T follicular helper cell (primary cell): Measurements from ENCODE around the gene STXBP1.

Source experiments
- DNase-seq: peaks from one replicate; pipeline ENCODE4 v3.0.0-alpha.2; 2020; ENCODE audit warnings: low read depth

The STXBP1 gene

GRCh38 chr9:127735530-127736185, 123.6 kb downstream of the STXBP1 start:
- no peak for DNase-seq

DNA sequence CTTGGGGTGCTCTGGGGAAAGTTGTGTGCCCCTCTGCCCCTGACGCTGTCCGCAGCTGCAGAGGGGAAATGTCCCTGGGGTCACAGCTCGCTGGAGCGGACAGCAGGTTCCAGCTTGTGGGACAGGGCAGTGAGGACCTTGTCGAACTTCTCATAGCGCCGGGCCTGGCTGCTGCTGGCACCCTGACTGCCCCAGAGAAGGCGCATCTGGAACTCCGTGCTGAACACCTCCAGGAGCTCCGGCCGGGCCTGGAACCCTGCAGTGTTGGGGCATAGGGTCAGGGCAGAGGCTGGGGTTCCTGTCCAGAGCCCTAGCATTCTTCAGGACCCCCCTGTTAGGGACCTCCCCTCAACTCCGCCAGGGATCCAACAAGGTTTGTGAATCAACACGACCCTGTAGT, 126.6 kb downstream of the STXBP1 start:
- DNase-seq: no peak

GRCh38 chr9:127739614-127740330, 127.7 kb downstream of the STXBP1 start:
- no peak for DNase-seq

DNA sequence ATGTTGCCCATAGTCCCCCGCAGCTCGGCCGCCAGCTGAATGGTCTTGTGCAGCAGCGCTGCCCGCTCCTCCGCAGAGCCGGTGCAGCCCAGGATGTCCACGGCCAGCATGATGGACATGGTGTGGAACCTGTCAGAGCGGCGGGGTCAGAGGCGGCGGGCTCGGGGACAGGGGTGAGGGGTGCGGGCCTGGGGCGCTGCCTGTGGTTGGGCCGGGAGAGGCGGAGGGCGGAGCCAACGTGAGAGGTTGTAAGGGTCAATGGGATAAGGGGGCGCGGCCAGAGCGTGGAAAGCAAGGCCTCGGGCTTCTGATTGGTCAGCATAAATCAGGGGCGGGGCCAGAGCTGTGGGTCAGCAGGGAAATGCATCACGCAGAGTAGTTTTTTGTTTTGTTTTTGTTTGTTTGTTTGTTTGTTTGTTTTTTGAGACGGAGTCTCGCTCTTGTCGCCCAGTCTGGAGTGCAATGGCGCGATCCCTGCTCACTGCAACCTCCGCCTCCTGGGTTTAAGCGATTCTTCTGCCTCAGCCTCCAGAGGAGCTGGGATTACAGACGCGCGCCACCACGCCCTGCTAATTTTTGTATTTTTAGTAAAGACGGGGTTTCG, 129.9 kb downstream of the STXBP1 start:
- DNase-seq: no peak
